Karpas-422 (cell line): ENCODE data around the gene NXPH4. TPM values are rescaled to one million over a fixed set of nuclear protein-coding genes. Genes with fewer than 3 reads are reported as not detected.

Experiments used
- DNase-seq: peaks from one replicate; pipeline ENCODE4 v3.0.0-alpha.2; 2015
- H2AFZ ChIP-seq: fragments of 200-600 bp; sonication (generic); 2 replicates; pipeline ENCODE4 v1.6.1; 2014; ENCODE audit warnings: antibody characterized with exemption, low read length, mixed read lengths
- H3K27ac ChIP-seq: fragments of 200-600 bp; sonication (generic); 2 replicates; pipeline ENCODE4 v1.5.1; 2014; ENCODE audit warnings: mild to moderate bottlenecking, low read length, moderate library complexity
- H3K27me3 ChIP-seq: fragments of 200-600 bp; sonication (generic); 2 replicates; pipeline ENCODE4 v1.6.1; 2014; ENCODE audit warnings: low read length, mixed read lengths
- H3K36me3 ChIP-seq: fragments of 200-600 bp; sonication (generic); 2 replicates; pipeline ENCODE4 v1.6.1; 2014; ENCODE audit warnings: low read length, mixed read lengths; ENCODE audit not compliant: insufficient read depth
- H3K4me1 ChIP-seq: fragments of 200-600 bp; sonication (generic); 2 replicates; pipeline ENCODE4 v1.6.1; 2014; ENCODE audit warnings: mild to moderate bottlenecking, low read length, mixed read lengths
- H3K4me2 ChIP-seq: fragments of 200-600 bp; sonication (generic); 2 replicates; pipeline ENCODE4 v1.6.1; 2014; ENCODE audit warnings: low read length, low read depth, mild to moderate bottlenecking; ENCODE audit not compliant: poor library complexity, severe bottlenecking
- H3K4me3 ChIP-seq: fragments of 200-600 bp; sonication (generic); 2 replicates; pipeline ENCODE4 v1.5.1; 2014; ENCODE audit warnings: mild to moderate bottlenecking, antibody characterized with exemption, low read length, mixed read lengths
- H3K79me2 ChIP-seq: fragments of 200-600 bp; sonication (generic); 2 replicates; pipeline ENCODE4 v1.6.1; 2014; ENCODE audit warnings: mild to moderate bottlenecking, low read length, mixed read lengths
- H3K9ac ChIP-seq: fragments of 200-600 bp; sonication (generic); 2 replicates; pipeline ENCODE4 v1.6.0; 2014; ENCODE audit warnings: low read length
- H3K9me2 ChIP-seq: fragments of 200-600 bp; sonication (generic), shearing (Covaris generic); replicated peaks from 2 replicates; pipeline ENCODE4 v1.6.0; 2014; ENCODE audit warnings: mild to moderate bottlenecking, low read length, moderate library complexity; ENCODE audit not compliant: insufficient read depth
- H3K9me3 ChIP-seq: fragments of 300-700, 200-600 bp; sonication (generic); 2 replicates; pipeline ENCODE4 v1.6.1; 2014; ENCODE audit warnings: low read length, mixed read lengths
- H4K20me1 ChIP-seq: fragments of 200-600 bp; sonication (generic); 2 replicates; pipeline ENCODE4 v1.6.1; 2014; ENCODE audit warnings: mild to moderate bottlenecking, antibody characterized with exemption, low read length, low read depth; ENCODE audit not compliant: insufficient read depth
- total RNA-seq: library from RNA; depleted of rRNA; stranded (reverse); fragments of >200 nt; shearing (Covaris generic); gene quantifications from 2 replicates; pipeline ENCODE4 v1.2.3, GENCODE V29; 2014; ENCODE audit warnings: low replicate concordance

NXPH4 gene
- total RNA-seq, 1 experiment from 2014 or later: 2.9 TPM

DNA sequence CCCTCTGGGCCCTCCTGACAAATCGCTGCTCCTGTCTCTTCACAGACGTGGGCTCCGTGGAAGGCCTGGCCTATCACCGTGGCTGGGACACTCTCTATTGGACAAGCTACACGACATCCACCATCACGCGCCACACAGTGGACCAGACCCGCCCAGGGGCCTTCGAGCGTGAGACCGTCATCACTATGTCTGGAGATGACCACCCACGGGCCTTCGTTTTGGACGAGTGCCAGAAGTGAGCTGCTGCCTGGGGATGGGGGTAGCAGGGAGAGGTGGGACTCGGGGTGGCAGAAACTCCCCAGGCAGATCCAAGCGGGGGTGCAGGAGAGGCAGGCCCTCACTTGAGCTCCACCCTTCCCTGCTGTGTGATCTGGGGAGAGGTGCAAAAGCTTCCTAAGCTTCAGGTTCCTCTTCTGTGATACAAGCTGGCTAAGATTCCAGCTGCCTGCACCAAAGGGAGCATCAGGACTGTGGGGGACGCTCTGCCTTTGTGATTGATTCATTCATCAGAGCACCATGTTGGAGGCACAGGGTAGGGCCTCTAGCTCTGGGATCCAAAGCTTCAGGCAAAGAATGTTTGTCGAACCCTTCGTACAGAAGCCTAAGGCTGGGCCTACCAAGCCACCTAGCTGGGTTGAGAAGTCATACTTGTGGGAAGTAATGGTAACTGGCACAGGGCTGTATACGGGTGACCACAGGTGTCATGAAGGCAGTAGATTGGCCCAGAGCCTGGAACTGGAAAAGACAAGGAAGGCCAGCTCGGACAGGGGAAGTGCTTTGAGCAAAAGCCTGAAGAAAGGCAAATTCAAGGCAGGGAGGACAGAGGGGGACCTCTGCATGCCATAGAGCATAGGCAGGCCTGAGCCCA lies 29.1 kb upstream of the NXPH4 start:
- no peaks in the 10 kb centered on the region for H3K79me2 ChIP-seq
- H3K9me3 ChIP-seq: no peaks in the 10 kb centered on the region
- H3K9me2 ChIP-seq: no peaks in the 10 kb centered on the region
- H3K4me1 ChIP-seq: no peaks in the 10 kb centered on the region
- no peak overlapping the region for H3K27ac ChIP-seq
- H2AFZ ChIP-seq: no peak overlapping the region
- no peak overlapping the region for H3K4me2 ChIP-seq
- no peaks in the 10 kb centered on the region for H3K27me3 ChIP-seq
- no peak for DNase-seq
- no peaks in the 10 kb centered on the region for H3K36me3 ChIP-seq
- H3K4me3 ChIP-seq: no peak overlapping the region
- no peaks in the 10 kb centered on the region for H4K20me1 ChIP-seq
- H3K9ac ChIP-seq: no peak overlapping the region

DNA sequence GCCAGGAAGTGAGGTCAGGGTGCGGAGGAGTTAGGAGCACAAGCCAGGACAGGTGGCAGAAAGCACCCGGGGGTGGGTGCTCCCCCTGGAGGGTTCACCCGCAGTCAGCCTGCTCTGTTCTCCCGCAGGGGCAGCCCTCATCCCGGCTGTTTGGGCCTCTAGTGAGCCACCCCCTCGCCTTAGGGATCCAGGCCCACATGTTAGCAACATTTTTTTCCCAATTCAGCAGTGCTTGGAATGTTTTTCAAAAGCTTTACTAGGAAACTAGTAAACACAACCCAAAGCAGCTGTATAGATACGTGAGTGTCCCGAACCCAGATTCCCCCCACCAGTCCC lies 28.5 kb upstream of the NXPH4 start:
- no peaks in the 10 kb centered on the region for H3K27me3 ChIP-seq
- H2AFZ ChIP-seq: no peak overlapping the region
- no peaks in the 10 kb centered on the region for H4K20me1 ChIP-seq
- no peaks in the 10 kb centered on the region for H3K9me3 ChIP-seq
- no peaks in the 10 kb centered on the region for H3K36me3 ChIP-seq
- no peak overlapping the region for H3K4me2 ChIP-seq
- no peak overlapping the region for H3K27ac ChIP-seq
- no peaks in the 10 kb centered on the region for H3K9me2 ChIP-seq
- H3K4me1 ChIP-seq: no peaks in the 10 kb centered on the region
- no peak overlapping the region for H3K4me3 ChIP-seq
- no peak overlapping the region for H3K9ac ChIP-seq
- DNase-seq: no peak
- no peaks in the 10 kb centered on the region for H3K79me2 ChIP-seq

DNA sequence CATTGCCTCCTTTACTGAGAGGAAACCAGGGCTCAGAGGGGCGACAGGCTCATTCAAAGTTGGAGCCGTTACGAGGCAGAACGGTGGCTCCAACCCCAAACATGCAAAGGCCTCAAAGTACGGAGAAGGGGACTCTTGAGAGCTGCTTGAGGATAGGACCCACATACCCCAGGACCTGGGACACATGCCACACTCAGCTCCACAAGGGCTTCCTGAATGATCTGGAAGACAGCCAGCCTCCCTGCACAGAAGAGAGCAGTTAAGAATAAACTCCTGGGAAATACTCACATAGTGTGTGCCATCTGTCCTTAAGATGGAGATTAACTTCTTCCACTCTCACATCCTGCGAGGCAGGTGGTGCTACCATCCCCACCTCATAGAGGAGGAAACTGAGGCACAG lies 26.6 kb upstream of the NXPH4 start:
- Histone ChIP-seq H3K9ac (no peak overlapping the region), H3K27me3 (no peaks in the 10 kb centered on the region), H3K4me2 (no peak overlapping the region), H3K4me1 (no peaks in the 10 kb centered on the region), H3K36me3 (no peaks in the 10 kb centered on the region), H4K20me1 (no peaks in the 10 kb centered on the region), H3K4me3 (no peak overlapping the region), H3K27ac (no peak overlapping the region), H3K9me2 (no peaks in the 10 kb centered on the region), H3K9me3 (no peaks in the 10 kb centered on the region), H2AFZ (no peak overlapping the region), H3K79me2 (no peaks in the 10 kb centered on the region)
- DNase-seq: no peak

DNA sequence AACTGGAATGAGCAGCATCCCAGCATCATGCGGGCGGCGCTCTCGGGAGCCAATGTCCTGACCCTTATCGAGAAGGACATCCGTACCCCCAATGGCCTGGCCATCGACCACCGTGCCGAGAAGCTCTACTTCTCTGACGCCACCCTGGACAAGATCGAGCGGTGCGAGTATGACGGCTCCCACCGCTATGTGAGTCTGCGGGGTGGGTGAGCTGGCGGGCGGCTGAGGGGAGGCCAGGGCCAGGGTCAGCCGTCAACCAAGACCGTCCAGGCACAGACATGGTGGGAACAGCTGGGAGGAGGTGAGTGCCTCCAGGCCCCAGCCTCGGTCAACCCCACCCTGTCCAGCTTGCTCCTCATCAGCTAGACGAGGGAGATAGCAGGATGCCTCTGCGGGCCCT lies 25.8 kb upstream of the NXPH4 start:
- Histone ChIP-seq H3K27me3 (no peaks in the 10 kb centered on the region), H3K79me2 (no peaks in the 10 kb centered on the region), H2AFZ (no peak overlapping the region), H3K27ac (no peak overlapping the region), H3K9ac (no peak overlapping the region), H3K4me2 (no peak overlapping the region), H3K9me3 (no peaks in the 10 kb centered on the region), H3K4me3 (no peak overlapping the region), H3K9me2 (no peaks in the 10 kb centered on the region), H3K4me1 (no peaks in the 10 kb centered on the region), H4K20me1 (no peaks in the 10 kb centered on the region), H3K36me3 (no peaks in the 10 kb centered on the region)
- no peak for DNase-seq

DNA sequence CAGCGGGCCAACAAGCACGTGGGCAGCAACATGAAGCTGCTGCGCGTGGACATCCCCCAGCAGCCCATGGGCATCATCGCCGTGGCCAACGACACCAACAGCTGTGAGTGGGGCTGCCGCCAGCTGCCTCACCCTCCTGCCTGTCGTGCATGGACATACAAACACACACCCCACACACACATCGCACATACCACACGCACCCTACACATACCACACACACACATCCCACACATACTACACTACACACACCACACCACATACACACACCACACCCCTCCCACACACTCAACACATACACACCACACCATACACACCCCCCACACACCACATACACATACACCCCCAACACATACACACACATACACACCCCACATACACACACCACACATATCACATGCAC lies 25.2 kb upstream of the NXPH4 start:
- H3K36me3 ChIP-seq: no peaks in the 10 kb centered on the region
- H3K9me3 ChIP-seq: no peaks in the 10 kb centered on the region
- H3K4me3 ChIP-seq: no peak overlapping the region
- no peaks in the 10 kb centered on the region for H4K20me1 ChIP-seq
- no peaks in the 10 kb centered on the region for H3K79me2 ChIP-seq
- no peaks in the 10 kb centered on the region for H3K4me1 ChIP-seq
- H3K4me2 ChIP-seq: no peak overlapping the region
- H3K9ac ChIP-seq: no peak overlapping the region
- no peaks in the 10 kb centered on the region for H3K27me3 ChIP-seq
- no peak for DNase-seq
- no peak overlapping the region for H3K27ac ChIP-seq
- H2AFZ ChIP-seq: no peak overlapping the region
- H3K9me2 ChIP-seq: no peaks in the 10 kb centered on the region

DNA sequence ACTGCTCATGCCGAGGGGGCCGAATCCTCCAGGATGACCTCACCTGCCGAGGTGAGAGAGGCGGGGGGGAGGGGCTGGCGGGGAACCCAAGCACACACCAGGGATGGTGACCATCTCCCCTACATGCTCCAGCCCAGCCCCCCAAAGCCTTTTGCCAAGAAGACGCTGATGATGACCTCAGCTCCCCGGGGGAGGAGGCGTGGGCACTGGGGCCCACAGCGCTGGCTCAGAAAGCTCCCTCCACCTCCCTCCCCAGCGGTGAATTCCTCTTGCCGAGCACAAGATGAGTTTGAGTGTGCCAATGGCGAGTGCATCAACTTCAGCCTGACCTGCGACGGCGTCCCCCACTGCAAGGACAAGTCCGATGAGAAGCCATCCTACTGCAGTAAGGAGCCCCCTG lies 23.7 kb upstream of the NXPH4 start:
- Histone ChIP-seq H3K9me3 (no peaks in the 10 kb centered on the region), H3K79me2 (no peaks in the 10 kb centered on the region), H4K20me1 (no peaks in the 10 kb centered on the region), H3K27ac (no peak overlapping the region), H3K9ac (no peak overlapping the region), H3K9me2 (no peaks in the 10 kb centered on the region), H3K4me3 (no peak overlapping the region), H3K4me1 (no peaks in the 10 kb centered on the region), H3K27me3 (no peaks in the 10 kb centered on the region), H3K36me3 (no peaks in the 10 kb centered on the region), H2AFZ (no peak overlapping the region), H3K4me2 (no peak overlapping the region)
- DNase-seq: no peak

DNA sequence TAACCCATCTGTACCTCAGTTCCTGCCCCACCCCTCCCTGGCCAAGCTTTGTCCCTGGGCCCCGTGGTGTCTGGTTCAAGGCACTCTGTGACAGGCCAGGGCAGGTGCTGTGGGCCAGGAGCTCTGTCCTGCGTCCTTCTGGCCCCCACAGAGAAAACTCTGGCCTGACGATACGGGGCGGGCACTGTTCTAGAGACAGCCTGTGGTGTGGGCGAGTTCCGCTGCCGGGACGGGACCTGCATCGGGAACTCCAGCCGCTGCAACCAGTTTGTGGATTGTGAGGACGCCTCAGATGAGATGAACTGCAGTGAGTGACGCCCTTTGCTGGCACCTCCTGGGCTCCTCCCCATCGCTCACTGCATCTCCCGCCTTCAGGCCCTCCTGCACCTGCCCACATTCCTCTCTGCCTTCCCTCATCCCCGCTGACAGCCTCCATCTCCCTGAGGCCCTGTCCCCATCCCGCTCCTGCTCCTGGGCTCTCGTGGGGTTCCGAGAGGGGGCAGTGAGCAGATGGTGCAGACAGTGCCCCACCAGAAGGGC lies 22.8 kb upstream of the NXPH4 start:
- no peaks in the 10 kb centered on the region for H3K9me3 ChIP-seq
- no peak overlapping the region for H3K27ac ChIP-seq
- H3K4me2 ChIP-seq: no peak overlapping the region
- no peaks in the 10 kb centered on the region for H3K9me2 ChIP-seq
- H3K79me2 ChIP-seq: no peaks in the 10 kb centered on the region
- no peaks in the 10 kb centered on the region for H3K36me3 ChIP-seq
- no peaks in the 10 kb centered on the region for H3K27me3 ChIP-seq
- no peak overlapping the region for H3K4me3 ChIP-seq
- H2AFZ ChIP-seq: no peak overlapping the region
- no peaks in the 10 kb centered on the region for H4K20me1 ChIP-seq
- no peaks in the 10 kb centered on the region for H3K4me1 ChIP-seq
- H3K9ac ChIP-seq: no peak overlapping the region
- DNase-seq: no peak

DNA sequence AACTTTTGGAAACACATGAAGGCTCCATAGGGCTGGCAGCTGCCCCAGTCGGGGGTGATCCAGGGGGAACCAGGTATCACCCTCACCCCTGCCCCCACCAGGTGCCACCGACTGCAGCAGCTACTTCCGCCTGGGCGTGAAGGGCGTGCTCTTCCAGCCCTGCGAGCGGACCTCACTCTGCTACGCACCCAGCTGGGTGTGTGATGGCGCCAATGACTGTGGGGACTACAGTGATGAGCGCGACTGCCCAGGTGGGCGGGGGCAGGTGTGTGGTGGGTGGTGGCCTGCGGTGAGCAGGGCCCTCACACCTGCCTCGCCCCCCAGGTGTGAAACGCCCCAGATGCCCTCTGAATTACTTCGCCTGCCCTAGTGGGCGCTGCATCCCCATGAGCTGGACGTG lies 22.3 kb upstream of the NXPH4 start:
- Histone ChIP-seq H3K9ac (no peak overlapping the region), H3K4me1 (no peaks in the 10 kb centered on the region), H3K9me3 (no peaks in the 10 kb centered on the region), H3K4me2 (no peak overlapping the region), H4K20me1 (no peaks in the 10 kb centered on the region), H2AFZ (no peak overlapping the region), H3K4me3 (no peak overlapping the region), H3K36me3 (no peaks in the 10 kb centered on the region), H3K79me2 (no peaks in the 10 kb centered on the region), H3K27ac (no peak overlapping the region), H3K27me3 (no peaks in the 10 kb centered on the region), H3K9me2 (no peaks in the 10 kb centered on the region)
- DNase-seq: no peak
